Suppressor macrophage treated with lipopolysaccharide for 4 hours (primary cell): Measurements from ENCODE around the gene S100A2.

ENCODE experiments used
- DNase-seq: peaks from one replicate; pipeline ENCODE4 v3.0.0-alpha.2; 2020

The S100A2 gene

GRCh38 chr1:153565529-153566374 lies at the start of gene S100A2:
TSS of gene S100A2 (minus strand) at chr1:153565844. CDS start at chr1:153563877, 1,967 bp downstream.
- peak; percentile 87 for DNase-seq

GRCh38 chr1:153615406-153615805 lies 49.8 kb upstream of the S100A2 start:
- DNase-seq = no peak

GRCh38 chr1:153614906-153615305 lies 49.3 kb upstream of the S100A2 start:
- DNase-seq = no peak

GRCh38 chr1:153614189-153614900 lies 48.7 kb upstream of the S100A2 start:
- no peak for DNase-seq

GRCh38 chr1:153613406-153613805 lies 47.8 kb upstream of the S100A2 start:
- DNase-seq = no peak

- DNase-seq = no peak
Measured at GRCh38 chr1:153612755-153613331, 47.2 kb upstream of the S100A2 start, which contains the start of gene S100A16. TSS of gene S100A16 (minus strand) at chr1:153613137. CDS start at chr1:153608151, 4,986 bp downstream.

GRCh38 chr1:153612111-153612754 lies 46.6 kb upstream of the S100A2 start:
- no peak for DNase-seq

GRCh38 chr1:153611356-153611755 lies 45.7 kb upstream of the S100A2 start:
- DNase-seq = no peak

- DNase-seq = peak; percentile 59
Measured at GRCh38 chr1:153610811-153611301, 45.2 kb upstream of the S100A2 start.

- no peak for DNase-seq
Measured at GRCh38 chr1:153610334-153610733, 44.7 kb upstream of the S100A2 start.

- no peak for DNase-seq
Measured at GRCh38 chr1:153609585-153609907, 43.9 kb upstream of the S100A2 start.

- peak; percentile 54 for DNase-seq
Measured at GRCh38 chr1:153608742-153609584, 43.3 kb upstream of the S100A2 start.

- no peak for DNase-seq
Measured at GRCh38 chr1:153608089-153608682, 42.5 kb upstream of the S100A2 start.

GRCh38 chr1:153607381-153607780 lies 41.7 kb upstream of the S100A2 start:
- DNase-seq = no peak

- no peak for DNase-seq
Measured at GRCh38 chr1:153606194-153606593, 40.5 kb upstream of the S100A2 start.

GRCh38 chr1:153602749-153603148 lies 37.1 kb upstream of the S100A2 start:
- DNase-seq = no peak

GRCh38 chr1:153599847-153600246 lies 34.2 kb upstream of the S100A2 start:
- DNase-seq = no peak

GRCh38 chr1:153598309-153599172 lies 32.9 kb upstream of the S100A2 start:
- peak; percentile 82 for DNase-seq

- DNase-seq = peak; percentile 78
Measured at GRCh38 chr1:153597206-153597605, 31.6 kb upstream of the S100A2 start.

- no peak for DNase-seq
Measured at GRCh38 chr1:153592748-153593147, 27.1 kb upstream of the S100A2 start.

GRCh38 chr1:153588482-153588881 lies 22.8 kb upstream of the S100A2 start:
- no peak for DNase-seq
